GM10266 (cell line): ENCODE measurements around the gene IMMP2L.

Experiments used
- DNase-seq: peaks from one replicate; pipeline ENCODE4 v3.0.0; 2012; ENCODE audit errors: extremely low spot score
- TF ChIP-seq, protein P1 (sequence below): IDR thresholded peaks from 2 replicates; pipeline ENCODE4 v1.5.1; 2012; ENCODE audit warnings: mild to moderate bottlenecking, low read depth; ENCODE audit not compliant: control insufficient read depth, insufficient read depth; ENCODE audit errors: missing control alignments

Gene IMMP2L

DNA sequence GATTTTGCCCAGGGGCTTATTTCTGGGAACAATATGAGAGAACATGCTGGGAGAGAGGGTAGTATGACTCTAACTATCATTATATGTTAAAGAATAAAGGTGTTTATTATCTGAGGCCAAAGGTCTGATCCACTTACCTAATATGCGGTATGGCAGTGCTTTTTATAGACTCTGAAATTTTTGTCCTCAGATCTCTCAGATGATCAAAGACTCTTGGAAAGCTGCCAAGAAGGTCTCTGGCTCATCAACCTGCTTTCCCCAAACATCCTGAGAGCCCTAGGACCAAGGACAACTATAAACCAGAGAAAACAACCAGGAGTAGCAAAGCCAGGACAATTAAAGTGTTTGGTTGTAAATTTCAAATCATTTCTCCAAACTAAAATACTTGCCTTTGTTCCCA is 727.1 kb downstream of the IMMP2L start:
- no peak for DNase-seq
- TF ChIP-seq, protein P1, sequence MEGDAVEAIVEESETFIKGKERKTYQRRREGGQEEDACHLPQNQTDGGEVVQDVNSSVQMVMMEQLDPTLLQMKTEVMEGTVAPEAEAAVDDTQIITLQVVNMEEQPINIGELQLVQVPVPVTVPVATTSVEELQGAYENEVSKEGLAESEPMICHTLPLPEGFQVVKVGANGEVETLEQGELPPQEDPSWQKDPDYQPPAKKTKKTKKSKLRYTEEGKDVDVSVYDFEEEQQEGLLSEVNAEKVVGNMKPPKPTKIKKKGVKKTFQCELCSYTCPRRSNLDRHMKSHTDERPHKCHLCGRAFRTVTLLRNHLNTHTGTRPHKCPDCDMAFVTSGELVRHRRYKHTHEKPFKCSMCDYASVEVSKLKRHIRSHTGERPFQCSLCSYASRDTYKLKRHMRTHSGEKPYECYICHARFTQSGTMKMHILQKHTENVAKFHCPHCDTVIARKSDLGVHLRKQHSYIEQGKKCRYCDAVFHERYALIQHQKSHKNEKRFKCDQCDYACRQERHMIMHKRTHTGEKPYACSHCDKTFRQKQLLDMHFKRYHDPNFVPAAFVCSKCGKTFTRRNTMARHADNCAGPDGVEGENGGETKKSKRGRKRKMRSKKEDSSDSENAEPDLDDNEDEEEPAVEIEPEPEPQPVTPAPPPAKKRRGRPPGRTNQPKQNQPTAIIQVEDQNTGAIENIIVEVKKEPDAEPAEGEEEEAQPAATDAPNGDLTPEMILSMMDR, result no peak

DNA sequence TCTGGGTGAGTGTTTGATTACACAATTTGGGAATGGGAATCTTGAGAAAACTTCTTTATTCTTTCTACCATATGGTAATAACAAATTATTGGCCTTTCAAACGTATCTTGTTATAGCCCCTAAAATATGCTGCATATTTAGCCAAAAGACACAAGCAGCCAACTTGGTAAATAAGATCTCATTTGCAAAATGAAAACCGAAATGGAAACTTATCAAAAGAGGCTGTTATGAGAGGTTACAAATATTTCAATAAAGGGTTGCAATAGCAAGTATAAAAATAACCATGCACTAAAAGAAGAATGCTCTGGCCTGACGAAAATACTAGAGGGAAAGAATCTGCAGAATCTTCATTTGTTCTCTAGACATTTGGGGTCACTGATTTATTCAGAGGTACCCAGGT is 730.9 kb downstream of the IMMP2L start:
- no peak for DNase-seq
- TF ChIP-seq, protein P1, result no peak

DNA sequence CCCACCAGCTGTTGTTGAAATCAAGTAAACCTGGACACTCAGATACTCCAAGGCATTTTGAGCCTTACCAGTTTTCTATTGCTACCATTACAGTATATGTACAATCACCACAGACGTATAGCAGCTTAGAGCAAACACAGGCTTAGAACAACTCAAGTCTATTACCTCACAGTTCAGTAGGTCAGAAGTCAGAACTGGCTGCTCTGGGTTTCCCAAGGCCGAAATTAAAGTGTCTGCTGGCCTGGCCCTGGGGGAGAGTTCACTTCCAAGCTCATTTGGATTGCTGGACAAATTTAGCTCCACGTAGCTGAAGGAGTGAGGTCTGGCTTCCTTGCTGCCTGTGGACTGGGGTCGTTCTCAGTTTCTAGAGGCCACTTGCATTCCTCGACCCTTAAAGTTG is 731.5 kb downstream of the IMMP2L start:
- TF ChIP-seq, protein P1, result no peak
- no peak for DNase-seq

DNA sequence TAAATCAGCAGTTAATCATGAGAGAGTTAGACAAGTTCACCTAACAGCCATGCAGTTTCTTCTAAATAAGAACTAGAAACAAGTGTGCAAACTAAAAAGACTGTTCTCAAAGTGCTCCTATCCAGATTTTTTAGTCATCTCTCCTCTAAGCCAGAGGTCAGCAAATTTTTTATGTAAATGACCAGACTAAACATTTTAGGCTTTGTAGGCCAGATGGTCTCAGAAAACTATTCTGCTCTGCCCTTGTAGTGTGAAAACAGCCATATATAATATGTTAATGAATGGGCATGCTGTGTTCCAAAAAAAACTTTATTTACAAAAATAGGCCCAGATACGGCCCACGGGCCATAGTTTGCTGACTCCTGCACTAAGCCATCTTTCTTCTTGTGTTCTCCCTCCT is 734.4 kb downstream of the IMMP2L start:
- no peak for DNase-seq
- TF ChIP-seq, protein P1, result no peak

DNA sequence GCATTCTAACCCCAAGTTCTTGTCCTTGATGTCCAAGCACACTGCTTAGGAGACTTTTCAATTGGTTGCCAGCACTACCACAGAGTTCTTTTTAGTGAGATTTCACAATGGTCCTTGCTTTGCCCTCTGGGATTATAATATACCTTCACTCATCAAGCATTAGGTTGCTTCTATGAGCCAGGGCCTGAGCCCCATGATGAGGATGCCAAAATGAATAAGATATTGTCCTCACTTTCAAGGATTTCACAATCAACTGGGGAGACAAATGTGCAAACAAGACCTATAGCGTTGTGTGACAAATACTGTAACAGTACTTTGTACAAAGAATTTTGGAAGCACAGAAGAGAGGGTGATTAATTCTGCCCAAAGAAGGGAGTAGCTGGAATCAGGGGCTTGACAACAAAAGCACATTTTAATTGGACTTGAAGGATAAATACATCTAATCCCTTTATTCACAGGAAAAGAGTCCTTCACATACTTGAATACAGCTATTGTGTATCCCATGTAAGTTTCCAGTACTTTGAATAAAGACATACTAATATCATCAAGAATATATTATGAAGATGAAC is 734.9 kb downstream of the IMMP2L start:
- TF ChIP-seq, protein P1, result no peak
- DNase-seq, result no peak

DNA sequence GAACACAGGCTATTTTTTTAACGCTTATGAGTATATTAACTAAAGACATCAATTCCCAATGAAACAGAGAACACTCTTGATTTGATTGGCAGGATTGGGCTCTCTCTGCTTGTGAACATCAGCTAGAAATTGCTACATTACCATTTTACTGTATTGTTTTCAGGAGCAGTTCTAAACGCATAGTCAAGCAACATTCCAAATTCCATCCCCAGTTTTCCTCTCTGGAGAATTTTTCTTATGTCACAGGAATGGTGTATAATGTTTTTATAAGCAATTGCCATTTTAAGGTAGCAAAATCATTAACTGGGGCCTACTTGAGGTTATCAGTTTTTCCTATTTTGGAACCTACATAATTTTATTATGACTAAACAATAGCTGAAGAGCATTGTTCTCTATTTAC is 748.3 kb downstream of the IMMP2L start:
- no peak for DNase-seq
- TF ChIP-seq, protein P1, result no peak

DNA sequence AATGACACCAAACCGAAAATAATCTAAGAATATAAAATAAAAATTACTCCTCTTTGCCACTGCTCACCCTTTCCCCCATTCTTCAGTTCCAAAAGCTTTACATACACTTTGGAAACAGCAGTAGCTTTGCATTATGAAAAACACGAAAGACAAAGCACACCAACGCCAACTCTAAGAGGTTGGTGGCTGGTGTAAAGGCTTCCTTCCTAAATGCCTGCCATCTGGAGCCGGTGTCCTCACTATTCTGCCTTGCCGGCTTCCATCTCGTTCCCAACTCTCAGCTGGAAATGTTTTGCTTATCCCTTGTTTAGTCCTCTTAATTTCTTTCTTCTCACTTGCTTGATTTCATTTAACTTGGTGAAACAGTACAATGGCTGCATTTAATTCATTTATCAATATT is 752.5 kb downstream of the IMMP2L start:
- no peak for DNase-seq
- TF ChIP-seq, protein P1, result no peak
